ENCODE results near the gene LRFN2.

Gene LRFN2

DNA sequence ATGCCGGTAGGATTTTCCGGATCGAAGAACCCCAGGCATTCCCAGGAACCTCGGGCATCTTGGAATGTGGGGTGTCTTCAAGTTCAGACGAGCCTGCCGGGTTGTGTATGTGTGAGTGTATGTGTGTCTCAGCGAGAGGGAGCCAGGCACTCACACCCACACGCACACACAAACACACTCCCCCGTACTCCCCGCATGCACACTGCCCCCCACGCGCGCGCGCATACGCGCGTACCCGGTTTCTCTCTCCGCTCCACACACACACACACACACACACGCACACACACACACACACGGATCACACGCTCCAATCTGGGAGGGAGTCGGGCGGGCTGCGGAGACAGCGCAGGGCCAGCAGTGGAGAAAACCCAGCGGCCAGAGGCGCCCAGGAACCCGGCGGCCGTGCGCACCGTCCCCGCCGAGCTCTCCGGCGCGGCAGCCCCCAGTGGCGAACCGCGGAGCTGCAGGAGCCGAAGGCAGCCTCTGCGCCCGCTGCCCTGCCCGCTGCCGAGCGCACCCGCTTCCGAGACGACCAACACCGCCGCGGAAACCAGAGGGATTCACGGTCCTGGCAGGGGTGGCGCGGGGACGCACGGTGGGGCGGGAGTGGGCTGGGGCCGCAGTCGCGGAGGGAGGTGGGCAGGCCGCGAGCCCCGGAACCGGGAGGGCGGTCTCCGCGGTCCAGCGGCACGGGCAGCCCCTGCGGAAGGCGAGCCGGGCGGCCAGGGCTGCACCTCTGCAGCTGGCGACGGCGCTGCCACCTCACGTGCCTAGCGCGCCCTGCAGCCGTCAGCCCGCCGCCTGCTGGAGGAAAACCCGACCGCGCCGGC is at the start of gene LRFN2:
Gene LRFN2 (minus strand): TSS at position 125 of the 830 bp plus-strand sequence.
- in situ Hi-C loops (cut with MboI; ENCODE audit: low sequenced_read_pairs), result no loop called here

DNA sequence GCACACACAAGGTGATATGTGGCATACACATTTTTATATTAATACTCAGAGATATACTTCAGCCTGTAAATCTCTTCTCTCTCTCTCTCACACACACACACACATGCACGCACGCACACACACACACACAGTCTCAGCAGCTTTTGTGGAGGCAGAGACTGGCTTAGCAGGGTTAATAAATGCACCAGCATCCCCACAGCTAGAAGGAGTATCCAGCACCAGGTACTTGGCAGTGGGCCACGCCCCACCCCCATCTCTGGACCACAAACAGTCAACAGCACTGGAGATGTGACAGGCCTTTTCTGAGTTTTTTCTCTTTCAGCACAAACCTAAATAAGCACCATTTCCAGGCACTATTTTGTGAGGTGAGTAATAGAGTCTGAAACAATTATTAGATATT is 47.3 kb upstream of the LRFN2 start:
- in situ Hi-C loops (cut with MboI; ENCODE audit: low sequenced_read_pairs), result no loop called here

DNA sequence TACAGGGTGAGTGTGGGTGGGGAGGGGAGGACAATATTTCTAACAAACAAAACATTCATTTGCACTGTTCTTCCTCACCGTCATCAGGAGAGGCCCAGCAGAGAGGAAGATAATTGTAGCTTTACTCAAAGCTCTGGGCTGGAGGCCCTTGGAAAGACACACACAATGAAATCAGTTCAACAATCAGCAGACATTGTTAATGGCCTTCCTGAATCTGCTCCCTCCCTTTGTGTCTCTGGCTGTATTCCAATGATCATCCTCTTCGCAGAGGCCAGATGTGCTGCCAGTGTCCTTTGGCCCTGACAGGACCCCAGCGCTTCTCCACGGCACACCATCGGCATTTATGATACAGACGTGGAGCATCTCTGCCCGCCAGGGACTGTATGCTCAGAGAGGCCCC is 44.6 kb upstream of the LRFN2 start:
- in situ Hi-C loops (cut with MboI; ENCODE audit: low sequenced_read_pairs), result no loop called here

DNA sequence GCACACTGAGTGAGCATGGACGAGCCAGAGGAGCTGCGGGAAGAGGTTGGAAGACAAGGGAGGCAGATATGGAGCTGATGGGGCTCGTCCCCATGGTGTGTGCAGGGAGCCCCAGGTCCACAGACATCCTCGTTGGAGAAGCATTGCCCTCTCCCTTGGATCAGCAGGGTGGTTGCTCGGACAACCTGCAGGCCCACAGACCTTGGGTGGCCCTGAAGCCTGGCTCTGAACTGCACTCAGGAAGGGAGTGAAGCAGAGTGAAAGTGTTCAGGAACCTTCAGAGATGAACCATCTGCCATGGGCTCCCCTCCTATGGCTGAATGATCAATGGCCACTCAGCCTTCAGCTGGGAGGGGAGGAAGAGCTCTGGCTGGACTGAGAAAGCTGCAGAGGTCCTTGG is 43.3 kb upstream of the LRFN2 start:
- in situ Hi-C loops (cut with MboI; ENCODE audit: low sequenced_read_pairs), result no loop called here

DNA sequence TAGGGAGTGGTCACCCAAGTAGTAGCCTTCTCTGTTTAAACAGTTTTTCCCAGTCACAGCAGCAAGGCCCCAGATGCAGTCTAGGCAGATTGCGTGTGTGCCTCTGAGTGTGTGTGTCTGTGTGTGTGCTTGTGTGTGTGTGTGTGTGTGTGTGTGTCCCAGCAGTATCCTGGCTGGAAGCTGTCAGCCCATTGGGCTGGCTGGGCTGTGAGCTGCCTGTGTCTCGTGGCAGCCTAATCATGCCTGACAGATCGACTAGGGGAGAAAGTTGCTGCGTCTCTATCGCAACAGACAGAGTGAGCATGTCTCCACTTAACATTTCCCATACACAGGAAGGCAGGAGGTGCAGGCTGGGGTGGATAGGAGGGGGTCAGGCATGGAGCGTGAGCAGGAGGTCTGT is 42.9 kb upstream of the LRFN2 start:
- in situ Hi-C loops (cut with MboI; ENCODE audit: low sequenced_read_pairs), result no loop called here

DNA sequence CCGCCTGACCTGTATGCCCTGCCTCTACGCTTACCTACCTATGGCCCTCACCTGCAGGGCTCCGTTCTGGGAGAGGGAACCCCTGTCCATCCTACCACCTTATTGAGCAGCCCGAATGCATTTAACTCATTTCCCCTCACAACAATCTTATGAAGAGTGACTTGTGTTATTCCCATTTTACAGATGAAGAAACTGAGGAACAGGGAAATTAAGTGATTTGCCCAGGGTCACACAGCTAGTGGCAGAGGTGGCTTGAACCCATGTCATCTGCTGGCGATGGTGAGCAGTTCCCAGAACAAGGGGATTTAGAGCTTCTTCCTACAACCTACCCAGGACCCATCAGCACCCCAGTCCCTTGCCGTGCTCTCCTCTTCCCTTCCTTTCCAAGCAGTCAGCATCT is 42.3 kb upstream of the LRFN2 start:
- in situ Hi-C loops (cut with MboI; ENCODE audit: low sequenced_read_pairs), result no loop called here

DNA sequence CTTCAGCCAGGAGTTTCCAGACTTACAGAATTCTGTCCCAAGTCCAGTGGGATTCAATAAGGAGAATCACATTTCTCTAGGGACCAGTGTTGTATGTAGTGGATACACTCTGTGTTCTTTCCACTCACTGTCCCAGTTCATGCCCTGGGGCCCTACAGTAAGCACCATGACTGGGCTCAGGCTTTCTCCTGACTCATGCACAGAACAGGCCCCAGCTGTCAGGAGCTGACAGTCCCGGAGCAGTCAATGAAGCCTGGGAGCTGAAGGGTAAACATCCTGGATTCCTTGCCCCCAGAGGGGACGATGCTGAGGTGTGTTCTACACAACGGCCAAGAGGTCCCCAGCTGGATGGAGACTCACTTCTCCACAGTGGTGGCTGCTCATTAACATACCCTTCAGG is 40.2 kb upstream of the LRFN2 start:
- in situ Hi-C loops (cut with MboI; ENCODE audit: low sequenced_read_pairs), result no loop called here

DNA sequence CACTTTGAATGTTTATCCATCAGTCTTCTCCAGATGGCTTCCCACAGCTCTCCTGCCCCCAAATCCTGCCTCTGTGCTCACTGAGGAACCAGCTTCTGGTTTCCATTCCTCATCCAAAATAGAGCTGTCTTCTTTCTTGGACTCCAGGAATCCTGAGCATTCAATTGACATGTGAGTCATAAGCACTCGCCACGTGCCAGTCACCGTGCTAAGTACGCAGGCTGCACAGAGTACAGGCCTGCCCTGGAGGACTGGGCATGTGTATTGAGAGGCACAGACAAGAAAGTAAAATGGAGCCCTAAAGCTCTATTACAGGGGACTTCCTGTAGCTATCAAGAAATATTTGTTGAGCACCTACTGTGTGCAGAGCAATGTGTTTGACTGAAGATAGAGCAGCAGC is 39.7 kb upstream of the LRFN2 start:
- in situ Hi-C loops (cut with MboI; ENCODE audit: low sequenced_read_pairs), result no loop called here

DNA sequence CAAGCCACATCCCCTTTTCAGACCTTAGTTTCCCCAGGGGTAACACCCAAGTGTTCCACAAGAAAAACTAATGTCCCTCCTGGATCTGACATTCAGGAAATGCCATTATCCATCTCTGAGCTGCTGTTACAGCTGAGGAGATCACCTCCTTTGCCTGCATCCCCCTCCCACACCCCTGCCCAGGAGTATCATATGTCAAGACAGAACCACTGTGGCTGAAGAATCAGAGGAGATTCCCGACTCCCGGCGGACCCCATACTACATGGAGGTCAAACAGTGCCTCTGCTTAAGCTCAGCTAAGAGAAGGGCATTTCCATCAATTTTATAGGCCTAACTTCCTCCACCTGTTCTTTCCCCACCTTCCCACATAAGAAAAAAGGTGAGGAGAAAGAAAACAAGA is 36.8 kb upstream of the LRFN2 start:
- in situ Hi-C loops (cut with MboI; ENCODE audit: low sequenced_read_pairs), result no loop called here

DNA sequence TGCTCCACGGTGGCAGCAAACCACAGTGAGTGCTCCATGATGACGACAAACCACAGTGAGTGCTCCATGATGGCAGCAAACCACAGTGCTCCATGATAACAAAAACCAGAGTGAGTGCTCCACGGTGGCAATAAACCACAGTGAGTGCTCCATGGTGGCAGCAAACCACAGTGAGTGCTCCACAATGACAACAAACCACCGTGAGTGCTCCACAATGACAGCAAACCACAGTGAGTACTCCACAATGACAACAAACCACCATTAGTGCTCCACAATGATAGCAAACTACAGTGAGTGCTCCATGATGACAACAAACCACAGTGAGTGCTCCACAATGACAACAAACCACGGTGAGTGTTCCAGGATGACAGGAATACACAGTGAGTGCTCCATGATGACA is 36.0 kb upstream of the LRFN2 start:
- in situ Hi-C loops (cut with MboI; ENCODE audit: low sequenced_read_pairs), result no loop called here

DNA sequence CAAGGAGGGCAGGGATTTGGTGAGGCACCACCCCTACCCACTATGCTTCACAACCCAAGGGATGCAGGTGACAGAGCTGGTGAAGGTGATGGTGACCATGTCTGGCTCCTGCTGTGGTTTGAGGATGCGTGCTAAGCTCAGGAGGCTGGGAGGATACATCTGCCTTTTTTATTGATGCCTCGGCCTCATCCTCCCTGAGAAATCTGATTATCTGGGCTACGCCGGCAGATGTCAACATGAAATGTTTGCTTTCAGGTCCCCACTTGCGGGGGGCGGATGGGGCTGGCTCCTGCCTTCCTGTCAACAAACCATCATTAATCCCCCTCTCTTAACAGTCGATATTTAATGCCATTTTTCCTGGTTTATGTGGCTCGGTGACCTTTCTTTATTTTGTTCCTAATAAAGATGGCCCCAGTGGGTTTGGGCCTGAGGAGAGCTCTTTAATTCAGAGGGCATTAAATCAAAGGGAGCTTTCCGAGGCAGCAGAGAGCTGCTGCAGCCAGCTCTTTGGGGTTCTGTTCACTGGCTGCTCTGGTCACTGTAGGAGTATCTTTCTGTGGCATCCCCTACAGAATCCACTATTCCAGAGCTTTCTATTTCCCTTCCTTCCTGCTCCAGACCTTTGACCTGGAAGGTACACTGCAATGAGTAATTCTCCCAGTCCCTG is 33.5 kb upstream of the LRFN2 start:
- in situ Hi-C loops (cut with MboI; ENCODE audit: low sequenced_read_pairs), result no loop called here

DNA sequence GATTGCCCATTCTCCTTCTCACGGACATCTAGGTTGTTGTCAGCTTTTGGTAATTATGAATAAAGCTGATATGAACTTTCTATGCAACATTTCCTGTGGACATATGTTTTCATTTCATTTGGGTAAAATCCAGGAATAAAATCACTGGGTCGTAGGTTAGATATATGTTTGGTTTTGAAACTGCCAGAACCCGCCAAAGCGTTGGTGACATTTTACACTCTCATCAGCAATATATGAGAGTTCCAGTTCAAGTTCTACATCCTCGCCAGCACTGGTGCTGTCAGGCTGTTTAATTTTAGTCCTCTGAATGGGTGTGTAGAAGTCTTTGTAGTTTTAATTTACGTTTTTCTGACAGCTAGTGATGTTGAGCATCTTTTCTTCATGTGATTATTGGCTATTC is 27.5 kb upstream of the LRFN2 start:
- in situ Hi-C loops (cut with MboI; ENCODE audit: low sequenced_read_pairs), result no loop called here

DNA sequence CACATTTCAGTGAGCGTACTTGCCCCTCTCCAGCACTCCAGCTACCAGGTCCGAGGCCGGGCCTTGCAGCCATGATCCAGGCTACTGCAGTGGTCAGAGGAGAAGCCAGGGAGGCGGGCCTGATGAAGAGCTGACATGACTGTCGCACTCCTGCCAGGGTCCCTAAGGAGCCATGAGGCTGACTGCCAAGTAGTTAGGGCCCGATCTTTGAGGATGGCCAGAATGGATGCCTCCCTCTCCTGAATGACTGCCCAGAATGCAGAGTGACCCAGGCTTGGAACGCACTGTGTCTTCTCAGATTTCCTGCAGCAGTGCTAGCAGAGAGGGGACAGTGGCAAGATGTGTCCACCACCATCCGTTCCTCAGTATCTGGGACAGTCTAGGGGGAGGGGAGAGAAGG is 24.7 kb upstream of the LRFN2 start:
- in situ Hi-C loops (cut with MboI; ENCODE audit: low sequenced_read_pairs), result no loop called here

DNA sequence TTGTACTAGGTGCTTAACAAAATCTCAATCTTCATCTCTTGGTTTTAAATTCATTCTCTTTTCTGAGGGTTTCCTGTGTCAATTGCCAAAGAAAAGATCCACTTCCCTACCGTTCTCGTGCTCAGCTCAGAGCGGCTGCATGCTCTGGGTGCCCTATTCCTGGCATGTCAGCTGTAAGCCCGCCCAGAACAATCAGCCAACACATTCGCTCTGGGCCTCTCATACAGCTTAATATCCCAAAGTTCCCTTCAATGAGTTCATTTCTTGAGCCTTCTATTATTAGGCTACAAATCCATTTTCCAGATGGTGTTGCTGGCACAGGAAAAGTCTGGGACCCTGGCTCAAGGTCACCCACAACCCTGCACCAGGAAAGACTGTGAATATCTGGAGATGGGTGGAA is 24.3 kb upstream of the LRFN2 start:
- in situ Hi-C loops (cut with MboI; ENCODE audit: low sequenced_read_pairs), result no loop called here

DNA sequence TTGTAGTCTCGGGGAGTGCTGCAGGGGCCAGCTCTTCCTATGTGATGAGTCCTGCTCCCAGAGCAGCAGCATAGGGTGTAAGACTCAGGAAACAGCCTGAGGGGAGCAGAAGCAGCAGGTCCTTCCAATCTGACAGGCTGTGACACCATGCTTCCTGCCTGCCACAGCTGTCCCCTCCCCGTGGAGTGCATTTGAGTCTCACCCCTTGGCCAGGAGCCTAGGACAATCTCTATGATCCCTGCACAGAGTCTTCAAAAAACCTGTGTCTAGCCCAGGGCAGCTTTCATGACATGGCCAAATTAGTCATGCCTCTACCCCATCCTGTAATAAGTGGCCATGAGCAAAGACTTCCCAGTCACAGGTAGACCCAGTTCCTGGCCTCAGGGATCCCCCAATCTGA is 23.1 kb upstream of the LRFN2 start:
- in situ Hi-C loops (cut with MboI; ENCODE audit: low sequenced_read_pairs), result no loop called here

DNA sequence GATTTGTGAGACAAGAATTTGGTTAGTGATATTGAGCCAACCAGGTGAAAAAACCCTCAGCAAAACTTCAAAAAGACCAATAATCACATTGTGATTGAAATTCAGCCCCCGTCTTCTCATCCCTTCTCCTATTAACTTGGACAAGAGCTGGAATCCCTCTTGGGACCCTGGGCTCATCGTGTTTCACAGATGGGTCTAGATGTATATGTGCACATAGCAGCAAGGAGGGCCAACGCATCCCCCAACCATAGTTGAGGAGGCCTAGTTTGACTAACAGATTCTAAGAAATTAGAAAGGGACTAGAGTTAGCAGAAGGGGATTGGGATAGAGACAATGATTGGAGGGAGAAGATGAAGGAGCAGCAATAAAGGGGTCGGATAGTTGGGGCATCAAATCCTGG is 19.8 kb upstream of the LRFN2 start:
- in situ Hi-C loops (cut with MboI; ENCODE audit: low sequenced_read_pairs), result no loop called here

DNA sequence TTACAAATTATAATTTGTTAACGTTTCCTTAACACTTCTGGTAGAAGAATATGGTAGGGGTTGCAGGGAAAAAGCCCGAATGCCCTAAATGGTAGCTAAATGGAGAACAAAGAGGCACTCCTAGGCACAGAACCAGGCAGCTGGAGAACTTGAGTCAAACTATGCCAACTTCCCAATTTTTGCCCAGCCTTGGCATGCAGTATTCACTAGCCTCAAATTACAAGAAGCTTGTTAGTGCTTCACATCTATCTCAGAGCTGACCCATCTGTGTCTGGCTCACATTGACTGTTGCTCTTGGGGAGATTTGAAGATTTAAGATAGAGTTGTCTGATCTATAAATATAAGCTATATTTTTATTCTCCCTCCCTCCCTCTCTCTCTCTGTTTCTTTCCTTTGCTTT is 19.4 kb upstream of the LRFN2 start:
- in situ Hi-C loops (cut with MboI; ENCODE audit: low sequenced_read_pairs), result no loop called here

DNA sequence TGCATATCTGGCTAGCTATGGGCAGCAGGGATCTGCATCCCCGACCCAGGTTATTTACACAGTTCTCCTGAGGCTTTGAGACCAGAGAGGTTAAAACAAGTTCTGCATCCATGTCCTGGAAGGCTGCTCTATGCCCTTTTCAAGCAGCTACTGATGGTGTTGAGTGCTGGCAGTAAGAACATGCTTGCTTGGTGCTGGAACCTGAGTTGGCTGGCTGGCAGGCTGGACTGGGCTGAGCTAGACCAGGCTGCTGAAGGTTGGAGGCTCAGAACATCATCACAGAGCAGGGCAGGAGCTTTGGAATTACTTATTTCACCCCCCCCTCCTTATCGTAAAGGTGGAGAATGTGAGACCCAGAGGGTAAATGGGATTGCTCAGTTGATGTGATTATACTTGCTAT is 16.9 kb upstream of the LRFN2 start:
- in situ Hi-C loops (cut with MboI; ENCODE audit: low sequenced_read_pairs), result no loop called here

DNA sequence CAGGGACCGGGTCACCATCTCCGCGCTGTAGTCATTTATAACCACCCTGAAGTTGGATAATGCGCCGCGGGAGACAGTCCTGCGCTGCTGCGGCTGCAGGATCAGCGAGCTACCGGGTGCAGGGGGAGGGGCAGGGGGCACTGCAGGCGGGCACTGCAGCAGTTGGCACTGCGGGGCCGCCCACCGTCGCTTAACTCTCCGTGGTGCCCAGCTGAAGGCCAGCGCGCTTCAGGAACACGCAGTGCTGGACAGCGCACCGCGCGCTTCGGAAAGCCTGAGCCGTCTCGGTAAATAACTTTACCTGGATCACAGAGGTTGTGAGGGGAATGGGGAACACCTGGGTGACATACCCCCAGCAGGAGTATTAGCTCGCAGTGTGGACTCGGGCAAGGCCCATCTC is 12.4 kb upstream of the LRFN2 start:
- in situ Hi-C loops (cut with MboI; ENCODE audit: low sequenced_read_pairs), result no loop called here

DNA sequence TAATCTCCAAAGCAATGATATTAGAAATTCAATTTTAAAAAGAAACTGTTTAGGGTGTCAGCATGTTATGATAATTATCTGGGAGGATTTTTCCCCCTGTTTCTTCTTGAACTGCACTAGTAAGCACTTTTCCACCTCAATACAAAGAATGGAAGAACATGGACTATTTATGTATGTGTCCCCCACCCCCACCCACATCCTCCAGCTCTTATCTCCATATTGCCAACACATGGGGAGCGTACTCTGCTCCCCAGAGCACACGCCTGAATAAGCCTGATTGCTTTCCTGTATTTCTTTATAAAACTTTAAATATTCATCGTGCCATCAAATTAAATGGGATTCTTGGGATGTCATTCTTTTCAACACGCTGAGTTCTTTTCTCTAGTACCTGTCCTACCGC is 11.4 kb upstream of the LRFN2 start:
- in situ Hi-C loops (cut with MboI; ENCODE audit: low sequenced_read_pairs), result no loop called here

DNA sequence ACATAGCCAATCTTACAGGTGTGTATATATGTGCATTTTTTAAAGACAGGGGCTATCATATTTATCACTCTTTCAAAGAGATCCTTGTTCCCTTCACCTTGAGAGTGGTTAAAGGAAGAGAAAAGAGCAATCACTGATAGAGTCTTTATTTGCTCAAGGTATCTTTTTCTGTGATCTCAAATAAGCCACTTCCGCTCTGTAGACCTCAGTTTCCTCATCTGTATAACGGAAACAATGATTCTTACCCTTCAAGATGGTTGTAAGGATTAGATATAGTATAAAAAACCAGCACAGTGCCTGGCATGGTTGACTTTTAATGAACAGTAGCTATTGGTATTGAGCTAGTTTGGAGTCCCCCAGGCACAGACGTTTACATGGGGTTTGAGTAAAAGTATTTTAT is 10.1 kb upstream of the LRFN2 start:
- in situ Hi-C loops (cut with MboI; ENCODE audit: low sequenced_read_pairs), result no loop called here

DNA sequence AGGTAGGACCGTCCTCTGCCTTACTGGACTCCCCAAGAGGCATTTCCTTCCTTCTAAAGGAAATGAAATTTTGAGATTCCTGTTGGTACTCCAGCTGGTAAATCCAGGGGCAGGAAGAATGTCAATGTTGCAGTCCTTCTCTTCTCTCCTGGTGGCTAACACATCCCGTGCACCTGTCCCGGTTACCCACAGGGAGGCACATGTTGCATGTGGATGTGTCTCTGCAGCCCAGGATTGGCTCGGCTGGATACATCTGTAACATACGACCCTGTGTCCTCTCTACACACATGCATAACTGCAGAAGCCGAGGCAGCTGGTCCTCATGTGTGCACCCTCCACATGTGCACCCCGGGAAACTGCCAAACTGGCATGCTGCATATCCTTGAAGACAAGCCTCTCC is 1.3 kb upstream of the LRFN2 start:
- in situ Hi-C loops (cut with MboI; ENCODE audit: low sequenced_read_pairs), result no loop called here

DNA sequence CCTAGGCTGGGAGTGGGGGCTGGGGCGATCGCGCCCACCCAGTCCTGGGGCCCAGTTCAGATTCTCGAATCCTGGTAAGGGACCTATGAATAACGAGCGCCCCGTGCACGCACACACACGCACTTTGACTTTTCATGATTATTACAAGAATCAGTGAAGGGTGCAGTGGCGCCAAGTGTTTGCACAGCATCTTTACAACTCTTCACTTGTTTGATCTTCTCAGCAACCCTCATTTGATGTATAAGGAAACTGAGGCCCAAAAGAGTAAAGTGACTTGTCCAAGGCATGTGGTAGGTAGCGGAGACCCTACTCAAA is 863 bp upstream of the LRFN2 start:
- in situ Hi-C loops (cut with MboI; ENCODE audit: low sequenced_read_pairs), result no loop called here

Measured in HL-60/S4 treated with phorbol 12-myristate 13-acetate at 8.2 ng/mL for 4 days and 3 days (cell line).